HL-60 (cell line): ENCODE results near the gene COL24A1.

Source experiments
- DNase-seq, 2 experiments: peaks; one replicate each; pipeline ENCODE4 v3.0.0-alpha.2; 2010 to 2020; ENCODE audit warnings: low read depth in 1 of 2, low spot score in 1 of 2
- H3K27ac ChIP-seq: fragments of 250-450 bp; sonication (Bioruptor Pico); replicated peaks from 2 replicates; pipeline ENCODE4 v1.5.1; 2020; ENCODE audit warnings: mild to moderate bottlenecking, moderate library complexity
- H3K27me3 ChIP-seq: fragments of 250-450 bp; sonication (Bioruptor Pico); 2 replicates; pipeline ENCODE4 v1.5.1; 2021; ENCODE audit warnings: mild to moderate bottlenecking, moderate library complexity; ENCODE audit not compliant: insufficient read depth, poor library complexity, severe bottlenecking
- H3K4me3 ChIP-seq: replicated peaks from 2 replicates; pipeline ENCODE4 v1.5.1; 2011; ENCODE audit warnings: mild to moderate bottlenecking, control low read depth, low read length; ENCODE audit not compliant: insufficient read depth
- CTCF ChIP-seq: IDR thresholded peaks from one replicate; pipeline ENCODE4 v1.5.1; 2011; ENCODE audit warnings: low read length, control low read depth, inconsistent platforms; ENCODE audit not compliant: insufficient read depth
- GABPA ChIP-seq: IDR thresholded peaks from 2 replicates; pipeline ENCODE4 v1.6.1; 2012; ENCODE audit warnings: low read depth
- POLR2AphosphoS5 ChIP-seq: IDR thresholded peaks from 2 replicates; pipeline ENCODE4 v1.6.1; 2012; ENCODE audit warnings: low read depth
- REST ChIP-seq: IDR thresholded peaks from 2 replicates; pipeline ENCODE4 v1.6.1; 2012; ENCODE audit warnings: low read depth; ENCODE audit not compliant: insufficient replicate concordance
- SPI1 ChIP-seq: IDR thresholded peaks from 2 replicates; pipeline ENCODE4 v1.6.1; 2012; ENCODE audit warnings: low read depth, mild to moderate bottlenecking, borderline replicate concordance

Gene COL24A1

GRCh38 chr1:86054396-86054795, 102.2 kb downstream of the COL24A1 start:
- Histone ChIP-seq H3K27ac (no peak overlapping the region), H3K4me3 (no peak overlapping the region)
- no peak for DNase-seq

GRCh38 chr1:86052948-86053698, 103.4 kb downstream of the COL24A1 start:
- DNase-seq = no peak
- H3K27ac ChIP-seq = no peak overlapping the region
- H3K27me3 ChIP-seq = no peaks in the 10 kb centered on the region

More at GRCh38 chr1:86054396-86054795, 102.2 kb downstream of the COL24A1 start:
- no peak for TF ChIP-seq POLR2AphosphoS5
- no peak for TF ChIP-seq REST
- no peak for TF ChIP-seq CTCF
- TF ChIP-seq SPI1 = no peak
- no peak for TF ChIP-seq GABPA
- no peaks in the 10 kb centered on the region for H3K27me3 ChIP-seq

GRCh38 chr1:86035101-86035500, 121.5 kb downstream of the COL24A1 start:
- no peak overlapping the region for H3K27ac ChIP-seq
- H3K4me3 ChIP-seq = no peak overlapping the region
- TF ChIP-seq POLR2AphosphoS5 = no peak
- no peak for TF ChIP-seq GABPA
- TF ChIP-seq REST = no peak
- TF ChIP-seq CTCF = no peak
- no peak for DNase-seq
- H3K27me3 ChIP-seq = no peaks in the 10 kb centered on the region

More at GRCh38 chr1:86052948-86053698, 103.4 kb downstream of the COL24A1 start:
- TF ChIP-seq SPI1 (no peak), CTCF (no peak)
- no peak overlapping the region for H3K4me3 ChIP-seq

GRCh38 chr1:86030180-86030579, 126.4 kb downstream of the COL24A1 start:
- DNase-seq = no peak
- H3K27ac ChIP-seq = no peak overlapping the region
- no peak overlapping the region for H3K4me3 ChIP-seq
- TF ChIP-seq SPI1 (no peak), REST (no peak), POLR2AphosphoS5 (no peak), GABPA (no peak), CTCF (no peak)
- no peaks in the 10 kb centered on the region for H3K27me3 ChIP-seq
